Loucy (cell line): ENCODE measurements around the gene CSNK1G2.

Experiments used
- H2AFZ ChIP-seq: fragments of 200-600 bp; sonication (generic); 2 replicates; pipeline ENCODE4 v1.6.0; 2016; ENCODE audit warnings: antibody characterized with exemption, mild to moderate bottlenecking, low read length, moderate library complexity
- H3F3A ChIP-seq: fragments of 200-600 bp; 2 replicates; pipeline ENCODE4 v1.6.0; 2016; ENCODE audit warnings: antibody characterized with exemption, low read depth, mild to moderate bottlenecking
- H3K27me3 ChIP-seq: fragments of 200-600 bp; sonication (generic); 2 replicates; pipeline ENCODE4 v1.6.1; 2014; ENCODE audit warnings: low read length, mild to moderate bottlenecking; ENCODE audit not compliant: insufficient read depth, poor library complexity, severe bottlenecking
- H3K36me3 ChIP-seq: fragments of 200-600 bp; sonication (generic); 2 replicates; pipeline ENCODE4 v1.6.1; 2016; ENCODE audit warnings: low read length; ENCODE audit not compliant: insufficient read depth
- H3K4me1 ChIP-seq: fragments of 200-600 bp; sonication (generic); 2 replicates; pipeline ENCODE4 v1.5.1; 2014; ENCODE audit warnings: low read length, mild to moderate bottlenecking; ENCODE audit not compliant: insufficient read depth, poor library complexity, severe bottlenecking
- H3K4me2 ChIP-seq: fragments of 200-600 bp; sonication (generic); 2 replicates; pipeline ENCODE4 v1.6.0; 2014; ENCODE audit warnings: antibody characterized with exemption, low read length, low read depth, mild to moderate bottlenecking; ENCODE audit not compliant: poor library complexity, severe bottlenecking
- H3K4me3 ChIP-seq: fragments of 200-600 bp; sonication (generic); 2 replicates; pipeline ENCODE4 v1.5.1; 2014; ENCODE audit warnings: low read length, mild to moderate bottlenecking, mixed read lengths; ENCODE audit not compliant: poor library complexity, severe bottlenecking
- H3K79me2 ChIP-seq: fragments of 200-600 bp; sonication (generic); 2 replicates; pipeline ENCODE4 v1.6.1; 2014; ENCODE audit warnings: low read length; ENCODE audit not compliant: insufficient read depth
- H3K9ac ChIP-seq: fragments of 200-600 bp; sonication (generic); 2 replicates; pipeline ENCODE4 v1.6.0; 2014; ENCODE audit warnings: mild to moderate bottlenecking, low read depth, low read length, moderate library complexity; ENCODE audit not compliant: poor library complexity, severe bottlenecking
- H3K9me2 ChIP-seq: fragments of 200-600 bp; sonication (generic); replicated peaks from 2 replicates; pipeline ENCODE4 v1.6.1; 2016; ENCODE audit warnings: low read depth, low read length, mixed read lengths
- H3K9me3 ChIP-seq: fragments of 200-600 bp; sonication (generic); 2 replicates; pipeline ENCODE4 v1.6.1; 2014; ENCODE audit warnings: mild to moderate bottlenecking, antibody characterized with exemption, low read length, low read depth; ENCODE audit not compliant: insufficient read depth
- H4K20me1 ChIP-seq: fragments of 200-600 bp; sonication (generic); 2 replicates; pipeline ENCODE4 v1.6.0; 2014; ENCODE audit warnings: antibody characterized with exemption, low read length, mild to moderate bottlenecking; ENCODE audit not compliant: insufficient read depth, poor library complexity, severe bottlenecking
- EZH2phosphoT487 ChIP-seq: fragments of 200-600 bp; IDR thresholded peaks from 2 replicates; pipeline ENCODE4 v1.6.1; 2018; ENCODE audit warnings: antibody characterized with exemption, mild to moderate bottlenecking, moderate library complexity, borderline replicate concordance
- TF ChIP-seq, protein P1 (sequence below): fragments of 200-600 bp; sonication (generic); conservative IDR thresholded peaks from 2 replicates; pipeline ENCODE4 v1.5.1; 2014; ENCODE audit warnings: mild to moderate bottlenecking, antibody characterized with exemption, low read length

CSNK1G2 gene

DNA sequence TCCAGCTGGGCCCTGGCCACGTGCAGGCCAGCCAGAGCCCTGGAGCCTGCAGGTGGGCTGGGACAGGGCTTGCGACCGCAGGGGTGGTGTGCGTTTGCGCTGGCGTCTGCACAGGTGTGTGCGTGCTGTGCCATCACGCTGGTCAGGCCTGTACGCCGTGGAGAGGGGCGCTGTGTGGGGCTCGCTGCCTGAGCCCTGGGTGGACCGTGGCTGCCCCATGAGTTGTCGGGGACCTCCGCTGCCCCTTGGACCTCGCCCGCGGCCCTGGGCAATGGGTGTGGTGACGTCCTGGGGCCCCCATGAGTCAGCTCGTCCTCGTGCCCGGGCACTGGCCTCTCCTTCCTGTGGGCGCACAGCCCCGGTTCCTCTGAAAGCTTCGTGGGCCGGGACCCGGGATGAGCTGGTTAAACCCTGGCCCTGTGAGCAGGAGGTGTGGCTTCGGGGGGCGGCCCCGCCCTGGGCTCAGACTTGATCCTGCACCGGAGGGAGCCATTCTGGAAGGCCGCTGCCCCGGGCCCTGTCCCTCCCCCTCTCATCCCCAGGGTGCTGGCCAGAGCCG, 6.8 kb downstream of the CSNK1G2 start:
- Histone ChIP-seq H3K9me3 (no peaks in the 10 kb centered on the region), H3K27me3 (no peaks in the 10 kb centered on the region), H3F3A (no peaks in the 10 kb centered on the region), H3K4me2 (no peak overlapping the region), H4K20me1 (peaks cover 74% of the 10 kb centered on the region), H3K4me1 (peaks cover 17% of the 10 kb centered on the region), H2AFZ (no peak overlapping the region), H3K36me3 (peaks cover 17% of the 10 kb centered on the region; the same call in 1 of the 2 replicates), H3K9ac (no peak overlapping the region), H3K79me2 (peaks cover 91% of the 10 kb centered on the region), H3K4me3 (no peak overlapping the region), H3K9me2 (no peaks in the 10 kb centered on the region)
- TF ChIP-seq, protein P1, sequence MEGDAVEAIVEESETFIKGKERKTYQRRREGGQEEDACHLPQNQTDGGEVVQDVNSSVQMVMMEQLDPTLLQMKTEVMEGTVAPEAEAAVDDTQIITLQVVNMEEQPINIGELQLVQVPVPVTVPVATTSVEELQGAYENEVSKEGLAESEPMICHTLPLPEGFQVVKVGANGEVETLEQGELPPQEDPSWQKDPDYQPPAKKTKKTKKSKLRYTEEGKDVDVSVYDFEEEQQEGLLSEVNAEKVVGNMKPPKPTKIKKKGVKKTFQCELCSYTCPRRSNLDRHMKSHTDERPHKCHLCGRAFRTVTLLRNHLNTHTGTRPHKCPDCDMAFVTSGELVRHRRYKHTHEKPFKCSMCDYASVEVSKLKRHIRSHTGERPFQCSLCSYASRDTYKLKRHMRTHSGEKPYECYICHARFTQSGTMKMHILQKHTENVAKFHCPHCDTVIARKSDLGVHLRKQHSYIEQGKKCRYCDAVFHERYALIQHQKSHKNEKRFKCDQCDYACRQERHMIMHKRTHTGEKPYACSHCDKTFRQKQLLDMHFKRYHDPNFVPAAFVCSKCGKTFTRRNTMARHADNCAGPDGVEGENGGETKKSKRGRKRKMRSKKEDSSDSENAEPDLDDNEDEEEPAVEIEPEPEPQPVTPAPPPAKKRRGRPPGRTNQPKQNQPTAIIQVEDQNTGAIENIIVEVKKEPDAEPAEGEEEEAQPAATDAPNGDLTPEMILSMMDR = no peak
- TF ChIP-seq EZH2phosphoT487 = no peak

DNA sequence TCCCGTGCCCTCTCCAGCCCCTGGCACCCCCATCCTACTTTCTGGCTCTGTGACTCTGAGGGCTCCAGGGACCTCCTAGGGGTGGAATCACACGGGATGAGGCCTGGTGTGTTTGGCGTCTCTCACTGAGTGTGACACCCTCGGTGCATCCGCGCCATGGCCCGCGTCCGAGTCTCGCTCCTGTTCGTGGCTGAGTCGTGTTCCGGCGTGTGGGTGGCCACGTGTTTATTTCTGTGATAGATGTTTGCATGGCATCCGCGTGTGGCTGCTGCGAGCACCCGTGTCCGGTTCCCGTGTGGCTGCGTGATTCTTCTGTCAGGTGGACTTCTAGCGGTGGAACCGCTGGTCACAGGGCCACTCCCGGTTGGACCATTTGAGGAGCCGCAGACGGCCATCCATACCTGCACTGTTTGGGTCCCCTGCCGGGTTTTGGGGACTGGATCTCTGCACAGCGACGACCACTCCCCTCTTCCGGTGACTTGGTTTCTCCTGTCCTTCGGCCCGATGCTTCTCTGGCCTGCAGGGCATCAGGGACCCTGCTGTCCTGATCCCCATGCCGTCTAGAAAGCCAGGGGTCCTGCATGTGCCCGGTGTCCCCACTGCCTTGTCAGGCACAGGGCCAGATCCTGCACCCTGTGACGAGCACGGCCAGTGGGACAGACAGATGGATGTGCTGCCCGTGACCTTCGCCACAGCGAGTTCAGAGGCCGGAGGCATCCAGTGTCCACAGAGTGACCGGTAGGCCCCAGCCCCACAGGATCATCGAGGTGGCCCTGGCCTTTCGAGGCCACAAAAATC, 8.5 kb downstream of the CSNK1G2 start:
- no peak for TF ChIP-seq EZH2phosphoT487
- Histone ChIP-seq H3K9me3 (no peaks in the 10 kb centered on the region), H3K36me3 (peaks cover 21% of the 10 kb centered on the region; the same call in 1 of the 2 replicates), H3K4me1 (no peaks in the 10 kb centered on the region), H3K4me3 (no peak overlapping the region), H3K4me2 (no peak overlapping the region), H3K9me2 (no peaks in the 10 kb centered on the region), H3K27me3 (no peaks in the 10 kb centered on the region), H3K79me2 (peaks cover 91% of the 10 kb centered on the region), H2AFZ (no peak overlapping the region), H3K9ac (no peak overlapping the region), H4K20me1 (peaks cover 72% of the 10 kb centered on the region), H3F3A (no peaks in the 10 kb centered on the region)

DNA sequence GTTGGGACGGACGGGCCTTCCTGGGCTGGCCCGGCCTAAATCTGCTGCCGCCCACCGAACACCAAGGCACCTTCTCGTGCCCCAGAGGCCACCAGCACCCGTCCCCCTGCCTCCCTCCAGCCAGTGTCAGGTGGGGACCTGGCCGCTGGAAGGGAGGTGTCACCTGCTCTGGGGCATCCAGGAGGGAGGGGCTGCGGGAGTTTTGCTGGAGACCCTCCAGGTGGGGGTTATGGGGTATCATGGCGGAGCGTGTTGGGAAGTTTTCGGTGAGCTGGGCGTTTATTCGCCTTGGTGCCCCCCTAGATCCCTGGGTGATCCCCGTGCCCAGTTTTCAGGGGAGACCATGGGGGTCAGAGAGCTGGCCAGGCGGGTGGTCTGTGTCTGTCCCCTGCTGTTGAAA, 9.7 kb downstream of the CSNK1G2 start:
- H3K9me2 ChIP-seq = no peaks in the 10 kb centered on the region
- H3K79me2 ChIP-seq = peaks cover 91% of the 10 kb centered on the region
- H4K20me1 ChIP-seq = peaks cover 72% of the 10 kb centered on the region
- no peaks in the 10 kb centered on the region for H3K4me1 ChIP-seq
- no peak overlapping the region for H2AFZ ChIP-seq
- no peak overlapping the region for H3K4me2 ChIP-seq
- peaks cover 21% of the 10 kb centered on the region; the same call in 1 of the 2 replicates for H3K36me3 ChIP-seq
- no peak overlapping the region for H3K4me3 ChIP-seq
- no peak for TF ChIP-seq EZH2phosphoT487
- TF ChIP-seq, protein P1 = no peak
- no peaks in the 10 kb centered on the region for H3F3A ChIP-seq
- no peak overlapping the region for H3K9ac ChIP-seq
- no peaks in the 10 kb centered on the region for H3K27me3 ChIP-seq
- no peaks in the 10 kb centered on the region for H3K9me3 ChIP-seq
